Measurements from ENCODE around the gene FNDC3B.

The FNDC3B gene

GRCh38 chr3:172213904-172214303, 174.5 kb downstream of the FNDC3B start:
- H3K9me3 ChIP-seq: no peaks in the 10 kb centered on the region
- no peaks in the 10 kb centered on the region for H3K4me1 ChIP-seq
- DNase-seq: no peak
- H3K36me3 ChIP-seq: no peaks in the 10 kb centered on the region
- H3K4me3 ChIP-seq (ENCODE audit: low read depth, low read length): no peak overlapping the region
- no peaks in the 10 kb centered on the region for H3K27me3 ChIP-seq
- TF ChIP-seq CTCF (IDR thresholded peaks at IDR 0.05; ENCODE audit: low read depth, low read length): no peak

- no peak overlapping the region for H3K4me3 ChIP-seq (ENCODE audit: low read depth, low read length)
- no peaks in the 10 kb centered on the region for H3K36me3 ChIP-seq
- no peak for TF ChIP-seq CTCF (IDR thresholded peaks at IDR 0.05; ENCODE audit: low read depth, low read length)
- H3K9me3 ChIP-seq: no peaks in the 10 kb centered on the region
- no peak for DNase-seq
- H3K27me3 ChIP-seq: no peaks in the 10 kb centered on the region
- no peaks in the 10 kb centered on the region for H3K4me1 ChIP-seq
Measured at GRCh38 chr3:172216267-172216666, 176.9 kb downstream of the FNDC3B start.

GRCh38 chr3:172216911-172217310, 177.5 kb downstream of the FNDC3B start:
- H3K4me1 ChIP-seq: peaks cover 3% of the 10 kb centered on the region; the same call in 1 of the 2 replicates
- H3K9me3 ChIP-seq: no peaks in the 10 kb centered on the region
- no peak overlapping the region for H3K4me3 ChIP-seq (ENCODE audit: low read depth, low read length)
- no peak for TF ChIP-seq CTCF (IDR thresholded peaks at IDR 0.05; ENCODE audit: low read depth, low read length)
- DNase-seq: no peak
- no peaks in the 10 kb centered on the region for H3K27me3 ChIP-seq
- no peaks in the 10 kb centered on the region for H3K36me3 ChIP-seq

- no peak overlapping the region for H3K4me3 ChIP-seq (ENCODE audit: low read depth, low read length)
- no peak for DNase-seq
- no peaks in the 10 kb centered on the region for H3K9me3 ChIP-seq
- H3K4me1 ChIP-seq: peaks cover 12% of the 10 kb centered on the region; the same call in 1 of the 2 replicates
- H3K27me3 ChIP-seq: no peaks in the 10 kb centered on the region
- H3K36me3 ChIP-seq: no peaks in the 10 kb centered on the region
- TF ChIP-seq CTCF (IDR thresholded peaks at IDR 0.05; ENCODE audit: low read depth, low read length): no peak
Measured at GRCh38 chr3:172217877-172218276, 178.5 kb downstream of the FNDC3B start.

- Histone ChIP-seq H3K36me3 (no peaks in the 10 kb centered on the region), H3K4me3 (ENCODE audit: low read depth, low read length) (no peak overlapping the region), H3K27me3 (no peaks in the 10 kb centered on the region), H3K4me1 (peaks cover 13% of the 10 kb centered on the region; the same call in 1 of the 2 replicates), H3K9me3 (no peaks in the 10 kb centered on the region)
- DNase-seq: no peak
- no peak for TF ChIP-seq CTCF (IDR thresholded peaks at IDR 0.05; ENCODE audit: low read depth, low read length)
Measured at GRCh38 chr3:172218350-172219323, 179.3 kb downstream of the FNDC3B start.

- peaks cover 16% of the 10 kb centered on the region for H3K4me1 ChIP-seq
- no peaks in the 10 kb centered on the region for H3K27me3 ChIP-seq
- H3K36me3 ChIP-seq: no peaks in the 10 kb centered on the region
- TF ChIP-seq CTCF (IDR thresholded peaks at IDR 0.05; ENCODE audit: low read depth, low read length): no peak
- DNase-seq: no peak
- no peaks in the 10 kb centered on the region for H3K9me3 ChIP-seq
- H3K4me3 ChIP-seq (ENCODE audit: low read depth, low read length): no peak overlapping the region
Measured at GRCh38 chr3:172219750-172220149, 180.4 kb downstream of the FNDC3B start.

Data from BE2C (cell line).